Right lung (tissue), 5 donors: ENCODE data around the gene SDHC. TPM values are rescaled to one million over a fixed set of nuclear protein-coding genes. Genes with fewer than 3 reads are reported as not detected.
A peak's percentile ranks its signal among the peaks of the same experiment; 100 is the strongest.
"Not testable (repeated sequence)": the region's sequence is repeated elsewhere in the genome, so short reads cannot be mapped to it uniquely, and the experiment has no call there.

ENCODE experiments used
- DNase-seq, 2 donors: peaks; one replicate each; pipeline ENCODE4 v3.0.0-alpha.2; 2013
- polyA plus RNA-seq, 5 donors: library from polyadenylated mRNA; unstranded; fragments of 120-200 nt; gene quantifications; one replicate each; pipeline versions ENCODE4 v1.2.1 to v1.2.3, GENCODE V29; 2013; ENCODE audit warnings: inconsistent platforms in 1 of 5, low replicate concordance in 1 of 5; ENCODE audit not compliant: insufficient read length in 5 of 5, insufficient read depth in 1 of 5

SDHC gene
- polyA plus RNA-seq, 5 donors: 161 to 204 (median 179) TPM

DNA sequence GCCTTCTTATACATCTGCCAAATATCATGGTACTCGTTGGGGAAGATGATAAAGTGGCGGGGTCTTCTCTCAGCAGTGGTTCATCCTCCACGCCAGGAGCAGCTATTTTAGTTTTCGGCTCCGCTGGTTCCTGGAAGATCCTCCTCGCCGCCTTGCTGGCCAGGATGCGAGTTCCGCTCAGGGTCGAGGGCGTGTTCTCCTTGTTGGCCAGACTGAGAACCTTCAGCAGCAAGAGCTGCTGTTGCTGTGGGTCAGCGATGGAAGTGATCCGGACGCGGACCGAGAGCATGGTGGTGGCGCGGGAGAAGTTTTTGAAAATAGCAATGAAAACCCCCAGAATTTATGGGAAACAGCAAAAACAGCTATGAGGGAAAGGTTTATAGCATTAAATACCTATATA, 64.9 kb downstream of the SDHC start:
- no peak for DNase-seq

DNA sequence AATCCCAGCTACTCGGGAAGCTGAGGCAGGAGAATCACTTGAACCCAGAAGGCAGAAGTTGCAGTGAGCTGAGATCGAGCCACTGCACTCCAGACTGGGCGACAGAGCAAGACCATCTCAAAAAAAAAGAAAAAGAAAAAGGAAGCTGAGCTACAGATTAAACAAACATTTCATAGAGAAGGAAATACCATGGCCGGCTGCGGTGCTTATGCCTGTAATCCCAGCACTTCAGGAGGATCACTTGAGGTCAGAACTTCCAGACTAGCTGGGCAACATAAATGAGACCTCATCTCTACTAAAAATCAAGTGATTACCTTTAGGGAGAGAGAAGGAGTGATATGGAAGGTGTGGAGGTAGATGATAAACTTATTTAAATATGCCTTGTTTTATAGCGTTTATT, 67.5 kb downstream of the SDHC start:
- DNase-seq: no peak

DNA sequence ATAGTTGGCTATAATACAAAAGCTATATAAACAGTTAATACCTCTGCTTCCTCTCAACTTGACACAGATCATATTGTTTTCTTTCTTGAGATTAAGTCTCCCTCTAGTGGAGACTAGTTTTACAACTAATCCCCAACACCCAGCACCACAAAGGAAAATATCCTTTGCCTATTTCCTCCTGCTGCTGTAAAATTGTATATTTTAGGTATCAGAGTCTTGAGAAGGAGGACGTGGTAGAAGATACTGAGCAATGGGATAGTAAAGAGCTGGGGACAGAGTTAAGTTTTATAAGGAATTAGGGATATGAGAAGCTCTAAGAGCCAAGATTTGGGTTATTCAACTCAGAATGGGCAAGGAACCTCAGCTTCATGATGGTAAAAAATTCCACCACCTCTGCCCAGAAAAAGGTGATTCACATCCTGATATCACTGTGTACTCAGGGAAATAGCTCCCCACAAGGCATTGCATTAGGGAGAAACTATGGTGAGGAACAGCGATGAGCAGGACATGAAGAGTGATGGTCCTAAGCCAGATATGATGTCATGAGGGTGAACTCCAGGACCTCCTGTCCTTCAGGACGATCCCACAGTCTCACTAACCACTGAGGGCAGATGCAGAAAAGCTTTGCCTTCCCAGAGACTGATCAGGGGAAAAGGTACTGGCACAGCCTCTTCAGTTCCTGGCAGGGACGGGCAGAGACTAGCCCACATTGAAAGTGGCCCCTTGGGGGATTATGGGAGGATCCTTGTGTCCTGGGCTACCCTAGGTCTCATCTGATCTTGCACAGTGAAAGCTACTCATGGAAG, 68.2 kb downstream of the SDHC start:
- peak in 1 of 2 donors; percentile 43 for DNase-seq

DNA sequence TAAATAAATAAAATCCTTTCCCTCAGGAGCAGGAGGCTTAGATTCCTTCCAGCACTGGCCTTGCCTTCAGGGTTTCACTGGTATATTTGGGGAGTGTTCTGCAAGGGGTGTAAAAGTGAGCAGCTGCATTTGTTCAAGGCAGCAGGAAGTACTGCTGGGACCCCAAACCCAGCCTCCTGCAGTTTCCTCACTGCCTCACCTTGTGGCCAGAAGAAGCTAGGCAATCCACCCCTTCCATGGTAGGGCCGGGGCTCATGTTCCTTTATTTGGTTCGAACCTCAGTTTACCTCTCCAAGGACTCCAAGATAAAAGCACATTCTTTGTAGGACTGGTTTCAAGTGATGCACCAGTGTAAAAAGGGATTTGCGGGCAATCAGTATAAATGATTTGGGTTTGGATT, 74.5 kb downstream of the SDHC start:
- no peak for DNase-seq

DNA sequence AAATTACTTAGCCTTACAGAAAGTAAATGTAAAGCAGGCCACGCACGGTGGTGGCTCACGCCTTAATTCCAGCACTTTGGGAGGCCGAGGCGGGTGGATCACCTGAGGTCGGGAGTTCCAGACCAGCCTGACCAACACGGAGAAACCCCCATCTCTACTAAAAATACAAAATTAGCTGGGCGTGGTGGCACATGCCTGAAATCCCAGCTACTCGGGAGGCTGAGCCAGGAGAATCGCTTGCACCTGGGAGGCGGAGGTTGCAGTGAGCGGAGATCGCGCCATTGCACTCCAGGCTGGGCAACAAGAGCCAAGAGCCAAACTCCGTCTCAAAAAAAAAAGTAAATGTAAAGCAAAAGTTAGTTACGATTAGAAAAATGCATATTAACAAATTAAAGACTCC, 75.0 kb downstream of the SDHC start:
- DNase-seq: not testable (repeated sequence)

DNA sequence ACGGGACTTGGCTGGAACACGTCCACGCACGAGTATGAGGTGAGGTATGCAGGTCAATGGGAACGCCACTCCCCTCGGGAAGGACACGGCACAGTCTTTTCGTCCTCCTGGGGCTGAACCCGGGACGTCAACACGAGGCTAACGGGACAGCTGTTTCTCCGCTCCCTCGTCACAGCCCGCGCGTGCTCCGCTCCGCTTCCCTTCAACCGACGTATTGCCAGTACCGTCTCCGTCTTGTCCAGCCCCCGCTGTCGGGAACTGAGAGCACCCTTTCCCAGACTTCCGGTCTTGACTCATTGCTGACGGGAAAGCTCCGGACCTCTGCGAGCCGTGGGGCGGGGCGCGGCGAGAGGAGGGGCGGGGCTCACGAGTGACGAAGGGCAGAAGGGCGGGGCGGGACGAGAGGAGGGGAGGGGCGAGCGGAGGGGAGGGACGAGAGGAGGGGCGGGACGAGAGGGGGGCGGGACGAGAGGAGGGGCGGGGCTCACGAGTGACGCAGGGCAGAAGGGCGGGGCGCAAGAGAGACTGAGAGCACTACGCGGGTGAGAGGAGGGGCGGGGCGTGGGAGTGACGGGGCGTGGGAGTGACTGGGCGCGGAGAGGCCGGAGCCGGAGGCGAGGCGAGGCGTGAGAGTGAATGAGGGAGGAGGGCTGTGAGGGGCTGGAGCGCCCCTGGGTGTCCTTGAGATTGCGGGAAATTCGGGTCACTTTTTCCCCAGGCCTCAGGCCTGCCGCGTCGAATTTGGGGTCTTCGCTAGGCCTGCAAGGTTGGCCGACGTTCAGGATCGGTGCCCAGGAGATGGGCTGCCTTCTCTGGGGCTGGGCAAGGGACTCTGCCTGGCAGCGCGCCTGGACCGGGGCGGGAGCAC, 75.7 kb downstream of the SDHC start:
- DNase-seq: peak; percentile 95 to 96

DNA sequence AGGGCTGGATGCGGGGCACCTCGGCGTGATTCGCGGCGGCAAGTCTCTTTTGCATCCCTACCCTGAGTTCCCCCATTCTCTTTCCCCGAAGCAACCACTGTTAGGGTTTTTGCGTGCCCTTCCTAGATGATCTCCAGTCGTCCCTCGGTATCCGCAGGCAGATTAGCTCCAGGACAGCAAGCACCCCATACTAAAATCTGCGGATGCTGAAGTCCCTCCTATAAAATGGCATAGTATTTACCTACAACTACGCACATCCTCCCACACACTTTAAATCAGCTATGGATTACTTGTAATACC, 76.3 kb downstream of the SDHC start:
- no peak for DNase-seq

DNA sequence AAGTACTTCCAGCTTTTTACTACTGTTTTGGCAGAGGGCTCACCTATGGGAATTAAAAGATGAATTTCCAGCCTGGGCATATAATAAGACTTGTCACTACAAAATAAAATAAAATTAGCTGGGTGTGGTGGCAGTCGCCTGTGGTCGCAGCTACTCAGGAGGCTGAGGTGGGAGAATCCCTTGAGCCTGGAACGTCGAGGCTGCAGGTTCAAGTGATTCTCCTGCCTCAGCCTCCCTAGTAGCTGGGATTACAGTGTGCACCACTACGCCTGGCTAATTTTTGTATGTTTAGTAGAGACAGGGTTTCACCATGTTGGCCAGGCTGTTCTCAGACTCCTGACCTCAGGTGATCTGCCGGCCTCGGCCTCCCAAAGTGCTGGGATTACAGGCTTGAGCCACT, 77.0 kb downstream of the SDHC start:
- not testable (repeated sequence) for DNase-seq

DNA sequence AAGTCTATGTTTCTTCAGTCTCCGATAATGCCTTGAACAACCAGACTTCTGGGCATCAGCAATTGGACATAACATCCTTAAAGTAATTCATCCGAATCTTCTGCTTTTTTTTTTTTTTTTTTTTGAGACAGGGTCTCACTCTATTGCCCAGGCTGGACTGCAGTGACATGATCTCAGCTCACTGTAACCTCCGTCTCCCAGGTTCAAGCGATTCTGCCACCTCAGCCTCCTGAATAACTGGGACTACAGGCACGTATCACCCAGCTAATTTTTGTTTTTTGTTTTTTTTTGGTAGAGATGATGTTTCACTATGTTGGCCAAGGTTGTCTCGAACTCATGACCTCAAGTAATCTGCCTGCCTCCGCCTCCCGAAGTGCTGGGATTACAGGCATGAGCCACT, 77.4 kb downstream of the SDHC start:
- no peak for DNase-seq

DNA sequence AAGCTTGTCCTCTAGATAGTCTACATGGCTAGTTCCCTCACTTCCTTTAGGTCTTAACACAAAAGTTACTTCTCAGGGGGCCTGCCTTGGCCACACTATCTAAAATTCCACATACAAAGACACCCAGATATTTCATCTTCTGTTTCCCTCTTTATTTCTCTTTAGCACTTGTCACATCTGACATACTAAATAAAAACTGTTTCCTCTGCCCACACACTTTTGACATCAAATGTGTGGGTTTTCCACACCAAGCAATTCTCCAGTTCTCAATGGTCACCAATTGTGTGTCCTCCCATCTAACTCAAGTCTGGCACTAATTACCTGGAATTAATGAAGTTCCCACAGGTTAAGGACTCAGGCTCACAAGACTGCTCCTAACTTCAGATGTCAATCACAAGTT, 79.0 kb downstream of the SDHC start:
- DNase-seq: no peak

DNA sequence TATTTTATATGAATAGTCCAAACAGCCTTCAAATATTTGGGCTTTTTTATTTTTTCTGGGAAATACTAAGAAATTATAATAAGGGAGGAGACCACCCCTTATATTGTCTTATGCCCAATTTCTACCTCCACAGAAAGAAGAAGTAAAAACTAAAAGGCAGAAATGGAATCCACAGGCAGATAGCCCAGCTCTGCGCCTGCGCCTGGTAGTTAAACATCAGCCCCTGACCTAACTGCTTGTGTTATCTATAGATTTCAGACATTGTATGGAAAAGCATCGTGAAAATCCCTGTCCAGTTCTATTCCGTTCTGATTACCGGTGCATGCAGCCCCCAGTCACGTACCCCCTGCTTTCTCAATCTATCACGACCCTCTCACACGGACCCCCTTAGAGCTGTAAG, 82.9 kb downstream of the SDHC start:
- DNase-seq: not testable (repeated sequence)

DNA sequence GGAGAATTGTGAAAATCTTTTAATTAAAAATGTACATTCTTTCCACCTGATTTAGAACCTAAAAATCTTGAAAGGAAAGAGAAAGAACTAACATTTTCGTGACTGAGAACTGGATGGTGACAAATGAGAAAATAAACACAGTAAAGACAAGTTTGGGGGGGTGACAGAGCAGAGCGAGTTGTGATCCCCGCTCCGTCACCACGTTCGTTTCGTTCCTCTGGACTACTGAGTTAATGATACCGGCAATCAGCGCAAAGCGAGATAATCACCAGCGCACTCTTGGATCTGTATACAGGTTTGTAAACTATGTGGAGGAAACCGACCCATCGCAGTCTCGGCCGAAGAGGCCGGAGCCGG, 84.7 kb downstream of the SDHC start:
- no peak for DNase-seq

DNA sequence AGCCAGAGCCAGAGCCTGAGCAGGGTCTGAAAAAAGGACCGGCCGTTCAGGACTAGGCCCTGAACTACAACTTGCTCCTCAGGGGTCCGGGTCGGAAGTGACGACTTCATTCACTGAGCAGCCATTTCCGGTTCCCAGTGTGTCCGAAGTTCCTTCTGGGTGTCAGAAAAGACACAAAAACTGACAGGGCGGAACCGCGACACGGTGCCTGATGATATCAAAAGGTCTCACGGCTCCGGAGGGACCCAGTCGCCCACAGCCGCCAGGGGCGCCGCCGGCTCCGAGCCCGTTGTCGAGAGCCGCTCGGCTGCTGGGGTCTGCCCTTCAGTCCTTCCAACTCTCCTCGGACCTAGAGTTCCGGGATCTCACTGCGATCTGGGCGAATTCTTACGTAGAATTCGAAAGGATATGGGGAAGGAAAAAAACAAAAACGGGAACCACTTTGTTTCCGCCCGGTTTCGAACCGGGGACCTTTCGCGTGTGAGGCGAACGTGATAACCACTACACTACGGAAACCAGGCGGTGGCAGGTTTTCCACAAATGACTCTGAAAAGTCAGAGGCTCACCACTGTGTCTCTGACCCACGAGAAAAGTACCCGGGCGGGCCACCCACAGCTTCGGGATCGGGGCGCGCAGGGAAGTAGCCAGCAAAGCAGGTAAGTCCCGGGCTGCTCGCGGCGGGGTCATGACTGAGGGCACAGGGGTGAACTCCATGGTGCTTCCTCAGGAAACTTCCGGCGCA, 85.2 kb downstream of the SDHC start:
- DNase-seq: peak; percentile 88 to 92

DNA sequence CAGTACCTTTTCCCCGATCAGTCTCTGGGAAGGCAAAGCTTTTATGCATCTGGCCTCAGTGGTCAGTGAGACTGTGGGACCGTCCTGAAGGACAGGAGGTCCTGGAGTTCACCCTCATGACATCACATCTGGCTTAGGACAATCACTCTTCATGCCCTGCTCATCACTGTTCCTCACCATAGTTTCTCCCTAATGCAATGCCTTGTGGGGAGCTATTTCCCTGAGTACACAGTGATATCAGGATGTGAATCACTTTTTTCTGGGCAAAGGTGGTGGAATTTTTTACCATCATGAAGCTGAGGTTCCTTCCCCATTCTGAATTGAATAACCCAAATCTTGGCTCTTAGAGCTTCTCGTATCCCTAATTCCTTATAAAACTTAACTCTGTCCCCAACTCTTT, 88.3 kb downstream of the SDHC start:
- no peak for DNase-seq

DNA sequence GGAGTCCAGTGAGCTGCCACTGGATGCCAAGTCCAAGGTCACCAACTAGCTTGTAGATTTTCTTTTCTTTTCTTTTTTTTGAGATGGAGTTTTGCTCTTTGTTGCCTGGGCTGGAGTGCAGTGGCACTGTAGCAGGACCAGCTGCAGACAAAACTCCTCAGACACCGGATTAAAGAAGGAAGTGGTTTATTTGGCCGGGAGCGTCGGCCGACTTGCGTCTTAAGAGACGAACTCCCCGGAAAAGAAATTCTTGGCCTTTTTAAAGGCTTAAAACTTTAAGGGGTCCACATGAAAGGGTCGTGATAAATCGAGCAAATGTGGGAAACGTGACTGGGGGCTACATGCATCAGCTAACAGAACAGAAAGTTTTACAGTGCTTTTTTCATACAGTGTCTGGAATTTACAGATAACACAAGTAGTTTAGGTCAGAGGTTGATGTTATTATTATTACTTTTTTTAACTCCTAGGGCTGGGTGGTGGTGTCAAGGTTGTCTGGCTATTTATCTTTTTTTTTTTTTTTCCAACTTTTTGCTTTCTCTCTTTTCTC, 89.9 kb downstream of the SDHC start:
- DNase-seq: no peak

DNA sequence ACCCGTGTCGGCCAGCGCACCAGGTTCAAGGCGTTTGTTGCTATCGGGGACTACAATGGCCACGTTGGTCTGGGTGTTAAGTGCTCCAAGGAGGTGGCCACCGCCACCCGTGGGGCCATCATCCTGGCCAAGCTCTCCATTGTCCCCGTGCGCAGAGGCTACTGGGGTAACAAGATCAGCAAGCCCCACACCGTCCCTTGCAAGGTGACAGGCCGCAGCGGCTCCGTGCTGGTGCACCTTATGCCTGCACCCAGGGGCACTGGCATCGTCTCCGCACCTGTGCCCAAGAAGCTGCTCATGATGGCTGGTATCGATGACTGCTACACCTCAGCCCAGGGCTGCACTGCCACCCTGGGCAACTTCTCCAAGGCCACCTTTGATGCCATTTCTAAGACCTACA, 92.4 kb downstream of the SDHC start:
- DNase-seq: not testable (repeated sequence)

DNA sequence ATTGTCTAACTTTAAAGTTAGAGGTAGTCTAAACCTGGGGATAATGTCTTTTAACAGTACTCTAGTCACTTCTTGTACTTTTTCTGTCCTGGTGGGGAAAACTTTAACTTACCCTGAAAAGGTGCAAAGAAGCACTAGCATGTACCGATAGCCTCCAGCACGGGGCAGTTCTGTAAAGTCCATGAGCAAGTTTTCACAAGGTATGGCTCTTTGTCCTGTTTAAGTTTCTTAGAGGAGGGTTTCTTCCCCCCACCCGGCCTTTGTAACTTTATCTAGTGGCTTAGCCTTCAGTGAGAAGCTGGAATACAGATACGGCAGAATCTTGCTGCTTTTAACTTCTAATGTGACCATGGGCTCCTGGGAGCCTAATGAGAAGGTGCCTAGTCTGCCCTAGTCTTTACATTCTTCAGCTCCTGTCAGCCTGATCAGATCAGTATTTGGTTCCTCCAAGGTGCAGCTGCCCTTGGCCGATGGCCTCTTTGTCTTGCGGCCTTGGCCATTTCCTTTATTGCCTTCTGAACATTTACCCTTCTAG, 93.3 kb downstream of the SDHC start:
- no peak for DNase-seq

DNA sequence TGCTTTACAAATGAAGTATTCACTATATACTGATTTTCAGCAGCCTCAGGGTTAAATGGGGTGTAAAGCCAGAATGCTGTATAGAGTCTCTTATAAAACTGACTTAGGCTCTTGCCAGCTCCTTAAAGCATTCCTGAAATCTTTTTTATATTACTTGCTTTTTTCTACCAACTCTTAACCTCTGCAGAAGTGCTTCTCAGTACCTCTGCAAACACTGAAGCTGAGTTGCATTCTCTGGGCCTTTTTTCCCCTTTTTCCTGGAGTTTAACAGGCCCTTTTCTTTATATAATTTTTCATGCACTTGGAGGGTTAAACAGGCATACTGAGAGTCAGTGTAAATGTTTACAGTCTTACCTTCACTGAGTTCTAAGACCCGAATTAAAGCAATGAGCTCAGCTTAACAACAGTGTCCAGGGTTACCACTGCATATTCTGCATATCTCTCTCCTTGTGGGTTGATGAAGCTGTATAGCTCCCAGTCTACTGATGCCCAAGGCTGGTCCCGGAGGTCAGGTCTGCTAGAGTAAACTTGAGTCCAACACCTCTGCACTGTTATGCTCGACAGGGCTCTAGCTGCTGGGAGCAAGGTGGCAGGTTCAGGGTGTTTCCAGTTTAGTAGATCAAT, 94.4 kb downstream of the SDHC start:
- no peak for DNase-seq

DNA sequence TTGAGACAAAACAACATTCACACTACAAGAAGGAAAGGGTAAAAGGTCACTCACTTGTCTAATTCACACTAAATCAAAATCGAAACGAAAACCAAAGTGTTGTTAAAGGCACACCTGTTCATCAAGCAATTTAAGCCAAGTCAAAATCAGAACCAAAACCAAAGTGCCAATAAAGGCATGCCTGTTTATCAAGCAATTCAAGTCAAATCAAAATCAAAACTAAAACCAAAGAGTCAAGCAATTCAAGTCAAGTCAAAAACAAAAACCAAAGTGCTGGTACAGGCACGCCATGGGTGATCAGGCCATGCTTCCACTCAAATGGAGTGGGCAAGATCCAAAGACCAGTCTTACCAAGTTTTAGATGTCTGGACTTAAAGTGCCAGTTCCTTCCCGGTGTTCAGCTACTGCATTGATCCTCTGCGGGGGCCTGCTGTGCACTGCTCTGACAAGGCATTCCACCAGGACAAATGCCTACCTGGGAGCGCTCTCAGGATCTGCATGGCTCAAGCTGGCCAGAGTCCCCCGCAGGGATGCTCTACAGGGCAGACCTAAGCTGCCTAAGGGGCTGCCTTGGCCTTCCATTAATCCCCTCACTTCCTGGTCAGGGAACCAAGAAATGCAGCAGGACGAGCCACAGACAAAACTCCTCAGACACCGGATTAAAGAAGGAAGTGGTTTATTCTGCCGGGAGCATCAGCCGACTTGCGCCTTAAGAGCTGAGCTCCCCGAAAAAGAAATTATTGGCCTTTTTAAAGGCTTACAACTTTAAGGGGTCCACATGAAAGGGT, 95.9 kb downstream of the SDHC start:
- DNase-seq: not testable (repeated sequence)

DNA sequence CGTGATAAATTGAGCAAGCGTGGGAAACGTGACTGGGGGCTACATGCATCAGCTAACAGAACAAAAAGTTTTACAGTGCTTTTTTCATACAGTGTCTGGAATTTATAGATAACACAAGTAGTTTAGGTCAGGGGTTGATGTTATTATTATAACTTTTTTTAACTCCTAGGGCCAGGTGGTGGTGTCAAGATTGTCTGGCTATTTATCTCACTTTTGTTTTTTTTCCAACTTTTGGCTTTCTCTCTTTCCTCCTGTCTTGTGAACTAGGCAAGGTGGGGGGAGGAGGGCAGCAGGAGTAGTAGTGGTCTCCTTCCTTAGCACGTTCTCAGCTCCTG, 96.4 kb downstream of the SDHC start:
- not testable (repeated sequence) for DNase-seq
